Measurements from ENCODE around the gene MACROD1.

DNA sequence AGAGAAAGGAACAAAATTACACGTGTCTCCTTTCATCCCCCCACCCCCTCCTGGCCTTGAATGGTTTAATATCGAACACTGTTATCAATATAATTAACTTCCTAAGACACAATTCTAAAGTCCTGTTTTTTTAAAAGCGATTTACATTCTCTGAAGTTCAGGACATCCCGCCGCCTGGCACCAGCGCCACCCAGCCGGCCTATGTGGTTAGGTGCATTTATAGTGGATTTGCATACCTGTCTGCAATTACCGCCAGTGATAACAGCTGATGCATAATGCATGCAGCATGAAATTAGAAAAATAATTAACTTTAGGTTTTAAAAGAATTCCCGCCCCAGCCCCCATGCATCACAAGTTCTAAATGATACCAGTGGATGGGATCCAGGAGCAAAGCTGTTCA, 58.6 kb downstream of the MACROD1 start:
- no peak for TF ChIP-seq POLR2AphosphoS5 (IDR thresholded peaks at IDR 0.05; ENCODE audit: low read depth, low read length)
- TF ChIP-seq SPI1 (IDR thresholded peaks at IDR 0.05; ENCODE audit: low read depth, low read length), result no peak
- no peak for TF ChIP-seq POLR2A (IDR thresholded peaks at IDR 0.05; ENCODE audit: low read depth, low read length)
- no peak for TF ChIP-seq TAF1 (IDR thresholded peaks at IDR 0.05; ENCODE audit: low read depth, low read length)
